Nucleus accumbens (tissue), 56 donors: ENCODE measurements around the gene TUBGCP6.

Experiments
- DNase-seq, 56 donors: peaks; one replicate each; lab custom pipeline; 2025; lab: John Stamatoyannopoulos, UW

The TUBGCP6 gene

DNA sequence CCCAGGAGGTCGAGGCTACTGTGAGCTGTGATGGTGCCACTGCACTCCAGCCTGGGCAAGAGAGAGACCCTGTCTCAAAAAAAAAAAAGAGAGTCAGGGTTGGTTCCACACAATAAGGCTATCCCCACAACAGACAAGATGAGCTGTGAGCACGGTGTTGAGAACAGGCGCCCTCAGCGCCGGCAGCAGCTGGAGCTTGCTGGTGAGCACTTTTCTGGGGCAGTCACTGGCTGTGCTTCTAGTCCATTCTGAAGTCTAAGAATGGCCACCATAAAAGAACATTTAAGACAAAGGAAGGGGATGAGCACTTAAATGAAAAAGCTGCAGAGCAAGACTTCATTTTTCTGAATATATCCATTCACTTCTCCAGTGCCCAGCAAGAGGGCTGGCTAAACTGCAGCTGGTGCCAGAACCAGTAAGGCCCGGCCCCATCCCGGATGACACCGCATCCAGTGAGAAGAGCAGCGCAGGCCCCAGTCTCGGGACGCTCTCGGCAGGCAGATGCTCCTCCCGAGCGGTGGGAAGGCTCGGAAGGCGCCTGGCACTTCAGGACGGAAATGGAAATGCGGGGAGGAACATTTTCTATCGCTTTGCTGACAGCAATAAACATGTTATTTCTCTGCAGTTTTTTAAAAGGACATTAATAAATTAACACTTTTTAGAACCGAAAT is 12.2 kb downstream of the TUBGCP6 start:
- DNase-seq: no peak

DNA sequence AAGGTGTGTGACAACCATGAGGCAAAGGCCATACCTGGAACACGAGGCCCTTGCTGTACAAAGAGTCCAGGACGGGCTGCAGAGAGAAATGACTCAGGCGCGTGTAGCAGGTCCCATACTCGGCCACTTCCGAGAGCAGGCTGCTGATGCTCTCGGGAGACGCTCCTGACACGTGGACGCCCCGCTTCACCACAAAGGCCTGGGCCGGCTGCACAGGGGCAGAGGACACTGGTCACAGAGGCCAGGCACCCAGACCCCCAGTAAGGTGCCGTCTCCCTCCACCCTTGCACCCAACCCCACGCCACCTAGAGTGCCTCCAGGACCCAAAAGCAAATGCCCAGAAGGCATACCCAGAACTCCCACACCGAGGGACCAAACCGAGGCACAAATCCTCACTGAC is 15.5 kb downstream of the TUBGCP6 start:
- DNase-seq: no peak

DNA sequence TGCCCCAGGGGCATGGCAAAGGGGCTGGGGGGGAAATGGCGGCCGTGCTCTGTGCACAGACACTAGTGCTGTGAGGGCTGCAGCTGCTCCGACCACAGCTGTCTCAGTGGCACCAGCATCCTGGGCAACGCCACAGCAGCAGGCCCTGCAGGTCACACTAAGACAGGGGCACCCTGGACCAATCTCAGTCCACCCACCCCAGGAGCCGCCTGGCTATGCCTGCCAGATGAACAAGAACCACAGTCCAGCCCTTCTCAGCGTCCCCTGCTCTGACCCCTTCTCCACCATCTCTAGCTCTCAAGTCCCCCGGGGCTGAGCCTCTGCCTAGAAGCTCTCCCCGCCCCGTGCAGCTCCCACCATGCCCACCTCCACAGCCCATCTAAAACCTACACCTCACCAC is 16.5 kb downstream of the TUBGCP6 start:
- no peak for DNase-seq

DNA sequence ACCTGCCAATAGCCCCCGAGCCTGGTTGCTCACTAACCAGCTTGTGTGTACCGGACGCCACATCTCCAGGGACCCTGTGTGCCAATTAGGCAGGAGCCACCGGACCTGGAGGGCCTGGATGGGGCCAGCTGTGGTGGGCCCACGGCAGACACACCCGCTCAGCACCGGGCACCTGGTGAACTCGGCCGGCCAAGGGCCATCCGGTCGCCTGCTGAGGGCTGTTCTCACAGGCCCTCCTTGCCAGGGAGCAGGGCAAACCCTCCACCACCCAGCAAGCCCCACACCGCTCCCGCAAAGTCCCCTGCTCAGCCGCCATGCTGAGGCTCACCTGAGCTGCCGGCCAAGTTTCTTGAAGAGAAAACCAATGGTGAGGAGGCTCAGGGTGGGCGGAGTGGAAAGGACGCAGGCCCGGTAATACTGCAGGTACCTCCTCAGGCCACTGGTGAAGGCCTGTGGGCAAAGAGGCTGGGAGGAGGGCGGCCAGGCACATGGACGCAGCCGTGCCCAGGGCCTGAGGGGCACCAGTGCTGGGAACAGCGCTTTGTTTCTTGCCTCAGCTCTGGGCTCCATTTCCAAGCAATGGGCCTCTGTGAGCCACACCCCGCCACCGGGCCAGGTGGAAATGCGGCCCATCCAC is 17.1 kb downstream of the TUBGCP6 start:
- DNase-seq: no peak

DNA sequence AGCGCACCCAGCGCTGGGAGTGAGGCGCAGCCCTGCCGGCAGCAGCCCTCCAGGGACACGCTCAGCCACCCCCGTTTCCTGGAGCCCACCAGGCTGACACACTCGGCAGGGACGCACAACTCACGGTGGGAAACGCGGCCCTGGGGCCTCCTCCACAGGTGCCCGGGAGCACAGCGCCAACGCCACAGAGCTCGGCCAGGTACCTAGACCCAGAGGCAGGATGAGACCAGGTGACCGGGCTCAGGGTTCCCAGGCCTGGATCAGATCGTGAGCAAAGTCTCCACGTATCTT is 18.0 kb downstream of the TUBGCP6 start:
- no peak for DNase-seq

DNA sequence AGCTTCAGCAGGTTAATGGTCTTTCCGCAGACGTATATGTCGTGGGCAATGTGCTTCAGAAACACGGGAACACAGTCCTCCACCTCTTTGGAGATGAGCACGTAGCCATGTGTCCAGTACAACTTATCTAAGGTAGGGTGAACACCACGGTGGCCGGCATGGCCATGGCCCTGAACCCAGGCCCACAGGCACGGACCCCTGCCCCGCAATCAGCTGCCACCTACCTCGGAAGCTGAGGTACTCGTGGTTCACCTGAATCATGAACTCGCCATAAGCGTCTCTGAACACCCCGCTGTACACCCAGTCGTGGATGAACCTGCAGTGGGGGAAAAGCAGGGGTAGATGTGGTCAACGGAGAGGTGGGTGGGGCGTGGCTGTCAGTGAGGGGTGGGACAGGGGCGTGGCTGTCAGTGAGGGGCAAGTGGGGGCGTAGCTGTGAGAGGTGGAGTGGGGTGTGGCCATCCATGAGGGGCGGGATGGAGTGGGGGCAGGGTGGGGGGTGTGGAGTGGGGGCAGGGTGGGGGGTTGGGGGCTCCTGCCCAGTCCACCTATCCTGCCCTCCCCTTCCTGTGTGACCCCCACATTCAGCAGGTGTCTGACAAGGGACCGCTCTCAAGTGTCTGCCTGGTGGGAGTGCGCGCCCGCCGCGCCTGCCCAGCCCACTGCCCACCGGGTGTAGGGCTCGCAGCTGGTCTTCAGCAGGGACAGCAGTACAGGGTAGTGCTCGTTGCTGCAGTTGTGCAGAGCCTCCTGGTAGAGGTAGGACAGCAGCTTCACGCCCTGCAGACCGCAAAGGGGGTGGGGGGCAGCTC is 18.6 kb downstream of the TUBGCP6 start:
- DNase-seq: no peak

DNA sequence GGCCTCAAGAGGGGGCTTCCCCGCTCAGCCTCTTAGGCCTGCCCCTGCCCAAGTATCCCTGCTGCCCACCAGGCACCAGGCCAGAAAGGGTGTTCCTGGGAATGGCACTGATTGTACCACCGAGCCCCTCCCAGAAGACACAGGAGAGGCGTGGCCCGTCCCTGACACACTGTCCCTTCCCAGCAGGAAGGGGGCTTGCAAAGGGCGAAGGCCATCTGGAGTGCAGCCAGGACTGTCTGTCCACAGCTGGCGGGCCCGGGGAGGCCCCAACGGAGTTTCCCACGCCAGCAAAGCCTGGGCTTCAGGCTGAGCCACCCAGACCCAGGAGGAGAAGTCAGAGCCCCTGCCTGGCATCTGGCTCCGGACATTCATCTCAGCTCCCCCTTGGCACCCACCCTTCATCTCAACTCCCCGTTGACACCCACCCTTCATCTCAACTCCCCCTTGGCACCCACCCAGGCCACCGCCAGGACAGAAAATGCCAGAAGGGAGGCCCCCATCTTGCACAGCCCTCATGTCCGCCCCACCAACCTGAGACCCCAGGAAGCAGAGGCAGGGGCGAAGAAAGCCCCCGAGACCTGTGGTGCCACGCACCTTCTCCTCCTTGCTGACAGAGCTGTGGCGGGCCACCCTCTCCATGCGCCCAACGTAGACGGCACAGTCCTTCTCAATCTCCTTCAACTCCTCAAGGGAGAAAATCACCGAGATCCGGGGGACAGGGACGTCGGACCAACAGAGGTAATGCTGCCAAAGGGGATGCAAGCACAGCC is 19.4 kb downstream of the TUBGCP6 start:
- no peak for DNase-seq

DNA sequence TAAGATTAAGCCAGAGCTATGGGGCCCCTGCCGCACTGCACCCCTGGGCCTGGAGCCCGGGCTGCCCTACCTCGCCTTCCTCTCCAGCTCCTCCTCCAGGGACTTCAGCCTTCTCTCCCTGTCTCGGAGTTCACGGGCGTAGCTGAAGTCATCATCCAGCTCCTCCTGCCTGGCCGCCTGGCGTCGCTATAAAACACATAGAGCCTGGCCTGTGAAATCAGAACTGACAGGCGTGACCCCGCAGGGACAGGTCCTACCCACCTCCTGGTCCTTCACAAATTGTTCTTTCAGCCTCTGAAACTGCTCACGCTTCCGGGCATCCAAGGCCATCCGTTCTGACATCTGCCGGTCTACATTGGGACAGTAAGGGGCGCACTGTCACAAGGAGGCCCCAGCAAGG is 20.8 kb downstream of the TUBGCP6 start:
- no peak for DNase-seq

DNA sequence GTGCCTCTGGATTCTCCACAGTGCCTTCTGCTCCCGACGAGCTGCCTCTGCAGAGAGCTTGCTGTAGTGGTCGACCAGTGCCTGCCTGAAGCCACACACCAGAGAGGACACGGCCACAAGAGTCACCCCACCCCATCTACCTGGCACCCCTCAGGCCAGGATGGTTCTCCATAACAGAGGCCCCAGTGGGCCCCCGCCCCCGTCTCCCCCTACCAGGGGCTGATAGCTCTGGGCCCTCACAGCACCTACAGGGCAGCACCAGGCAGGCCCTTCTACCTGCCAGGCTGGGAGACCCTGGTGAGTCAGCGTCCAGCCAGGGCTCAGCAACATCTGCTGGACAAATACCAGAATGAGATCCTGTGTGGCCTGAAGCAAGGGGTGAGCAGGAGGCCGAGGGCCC is 22.3 kb downstream of the TUBGCP6 start:
- DNase-seq: no peak

DNA sequence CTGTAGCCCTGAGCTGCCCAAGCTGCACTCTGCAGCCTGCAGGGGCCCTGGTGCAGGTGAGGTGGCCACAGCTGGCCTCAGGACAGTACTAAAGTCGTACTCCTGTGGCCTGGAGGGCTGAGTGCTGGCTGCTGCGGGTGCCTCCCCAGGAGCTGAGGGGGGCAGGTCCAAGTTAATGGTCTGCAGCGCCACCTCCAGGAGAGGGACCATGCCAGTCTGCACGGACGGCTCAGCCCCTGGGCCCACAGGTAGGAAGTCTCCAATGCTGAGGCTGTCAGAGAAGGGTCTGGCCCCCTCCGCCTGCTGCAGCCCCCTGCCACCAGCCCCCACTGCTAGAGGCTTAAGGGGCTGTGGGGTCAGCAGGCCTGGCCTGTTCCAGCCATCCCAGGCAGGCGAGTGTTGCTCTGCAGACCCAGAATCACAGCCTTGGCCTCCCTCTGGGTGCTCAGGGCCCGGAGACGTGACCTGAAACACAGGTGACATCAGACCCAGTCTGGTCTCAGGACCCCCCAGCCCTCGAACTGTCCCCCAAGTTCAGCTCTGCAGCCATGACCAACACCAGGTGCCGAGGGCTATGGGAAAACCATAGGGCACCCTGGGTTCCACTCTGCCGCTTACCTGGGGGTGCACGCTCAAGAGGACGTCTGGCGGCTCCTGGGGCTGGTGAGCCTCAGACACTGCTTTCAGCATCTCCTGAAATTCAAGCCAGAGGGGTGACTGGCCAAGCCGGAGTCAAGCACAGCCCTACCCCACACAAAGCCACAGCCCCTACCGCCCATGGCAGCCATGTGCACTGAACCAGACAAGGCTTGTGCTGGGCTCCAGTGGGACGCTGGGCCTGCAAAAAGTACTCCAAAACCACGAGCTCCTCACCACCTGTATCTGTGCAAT is 23.2 kb downstream of the TUBGCP6 start:
- DNase-seq: no peak

DNA sequence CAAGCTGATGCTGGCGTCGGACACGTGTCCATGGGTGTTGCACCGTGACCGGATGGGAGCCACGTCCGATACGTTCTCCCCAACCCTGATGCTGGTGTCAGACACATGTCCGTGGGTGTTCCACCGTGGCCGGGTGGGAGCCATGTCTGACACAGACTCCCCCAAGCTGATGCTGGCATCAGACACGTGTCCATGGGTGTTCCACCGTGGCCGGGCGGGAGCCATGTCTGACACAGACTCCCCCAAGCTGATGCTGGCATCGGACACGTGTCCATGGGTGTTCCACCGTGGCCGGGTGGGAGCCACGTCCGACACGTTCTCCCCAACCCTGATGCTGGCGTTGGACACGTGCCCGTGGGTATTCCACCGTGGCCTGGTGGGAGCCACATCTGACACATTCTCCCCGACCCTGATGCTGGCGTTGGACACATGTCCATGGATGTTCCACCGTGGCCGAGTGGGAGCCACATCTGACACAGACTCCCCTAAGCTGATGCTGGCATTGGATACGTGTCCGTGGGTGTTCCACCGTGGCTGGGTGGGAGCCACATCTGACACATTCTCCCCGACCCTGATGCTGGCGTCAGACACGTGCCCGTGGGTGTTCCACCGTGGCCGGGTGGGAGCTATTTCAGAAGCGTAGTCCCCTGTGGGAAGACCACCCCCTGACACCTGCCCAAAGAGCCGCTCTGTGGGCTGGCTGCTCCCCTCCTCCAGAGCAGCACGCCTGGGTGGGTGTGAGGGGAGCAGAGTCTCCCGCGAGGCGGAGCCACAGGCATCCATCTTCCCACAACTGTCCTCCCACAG is 24.0 kb downstream of the TUBGCP6 start:
- DNase-seq: no peak

DNA sequence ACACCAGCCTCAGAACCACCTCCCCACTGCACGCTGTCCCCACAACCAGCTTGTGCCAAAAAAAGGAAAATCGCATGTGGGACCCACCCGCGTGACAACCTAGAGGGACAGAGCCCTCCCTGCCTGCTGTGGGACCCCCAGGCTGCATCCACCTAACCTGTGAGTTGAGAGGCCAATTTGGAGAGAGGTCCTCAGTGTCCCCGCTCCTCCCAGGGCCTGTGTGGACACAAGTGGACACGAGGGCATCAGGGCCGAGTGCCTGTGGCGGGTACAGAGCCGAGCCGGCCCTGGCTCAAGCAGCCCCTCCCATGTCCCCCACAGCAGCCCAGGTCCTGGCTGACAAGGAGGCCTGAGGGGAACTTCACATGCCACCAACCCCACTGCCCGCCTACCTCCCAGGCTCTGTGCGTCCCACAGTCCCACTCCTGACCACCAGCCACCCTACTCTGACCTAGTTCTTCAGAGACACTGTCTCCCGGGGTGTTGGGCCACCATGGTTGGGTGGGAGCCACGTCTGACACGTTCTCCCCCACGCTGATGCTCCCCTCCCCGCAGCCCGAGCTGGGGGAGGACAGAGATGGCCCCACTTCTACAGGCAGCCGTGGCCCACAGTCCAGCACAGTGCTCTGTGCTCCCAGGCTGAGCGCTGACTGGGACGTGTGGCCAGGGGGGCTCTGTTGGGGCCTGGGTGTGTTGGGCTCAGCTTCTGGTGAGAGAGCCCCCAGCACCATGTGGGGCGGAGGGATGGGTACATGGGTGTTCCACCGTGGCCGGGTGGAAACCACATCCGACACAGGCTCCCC is 24.8 kb downstream of the TUBGCP6 start:
- DNase-seq: no peak

DNA sequence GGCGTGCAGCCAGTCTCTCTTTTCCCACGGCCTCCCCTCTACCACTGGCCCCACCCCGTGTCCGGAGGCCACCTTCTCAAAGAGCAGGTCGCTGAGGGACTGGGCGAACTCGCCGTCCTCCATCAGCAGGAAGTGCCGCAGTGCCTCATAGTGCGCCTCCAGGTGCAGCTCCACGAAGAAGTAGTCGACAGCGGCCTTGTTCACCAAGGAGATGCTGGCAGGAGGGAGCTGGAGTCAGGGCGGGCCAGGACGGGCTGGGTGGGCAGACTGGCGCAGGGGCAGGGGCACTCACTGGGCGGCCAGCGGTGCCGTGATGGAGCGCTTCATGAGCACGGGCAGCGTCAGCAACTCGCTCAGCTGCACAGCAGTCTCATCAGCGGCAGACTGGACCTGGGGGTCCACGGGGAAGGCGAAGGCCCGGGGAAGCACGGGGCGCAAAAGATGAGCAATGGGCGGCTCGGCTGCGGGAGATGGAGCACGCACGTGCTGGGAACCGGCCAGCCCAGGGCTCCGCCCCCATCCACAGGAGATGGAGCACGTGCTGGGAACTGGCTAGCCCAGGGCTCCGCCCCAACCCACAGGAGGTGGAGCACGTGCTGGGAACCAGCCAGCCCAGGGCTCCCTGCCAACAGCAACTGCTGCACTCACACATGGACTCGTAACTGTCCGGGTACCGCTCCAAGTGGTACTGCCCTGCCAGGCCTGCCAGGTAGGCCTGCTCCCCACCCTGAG is 25.7 kb downstream of the TUBGCP6 start:
- DNase-seq: peak in 3 of 56 donors; percentile 20 to 36 (median 34)

DNA sequence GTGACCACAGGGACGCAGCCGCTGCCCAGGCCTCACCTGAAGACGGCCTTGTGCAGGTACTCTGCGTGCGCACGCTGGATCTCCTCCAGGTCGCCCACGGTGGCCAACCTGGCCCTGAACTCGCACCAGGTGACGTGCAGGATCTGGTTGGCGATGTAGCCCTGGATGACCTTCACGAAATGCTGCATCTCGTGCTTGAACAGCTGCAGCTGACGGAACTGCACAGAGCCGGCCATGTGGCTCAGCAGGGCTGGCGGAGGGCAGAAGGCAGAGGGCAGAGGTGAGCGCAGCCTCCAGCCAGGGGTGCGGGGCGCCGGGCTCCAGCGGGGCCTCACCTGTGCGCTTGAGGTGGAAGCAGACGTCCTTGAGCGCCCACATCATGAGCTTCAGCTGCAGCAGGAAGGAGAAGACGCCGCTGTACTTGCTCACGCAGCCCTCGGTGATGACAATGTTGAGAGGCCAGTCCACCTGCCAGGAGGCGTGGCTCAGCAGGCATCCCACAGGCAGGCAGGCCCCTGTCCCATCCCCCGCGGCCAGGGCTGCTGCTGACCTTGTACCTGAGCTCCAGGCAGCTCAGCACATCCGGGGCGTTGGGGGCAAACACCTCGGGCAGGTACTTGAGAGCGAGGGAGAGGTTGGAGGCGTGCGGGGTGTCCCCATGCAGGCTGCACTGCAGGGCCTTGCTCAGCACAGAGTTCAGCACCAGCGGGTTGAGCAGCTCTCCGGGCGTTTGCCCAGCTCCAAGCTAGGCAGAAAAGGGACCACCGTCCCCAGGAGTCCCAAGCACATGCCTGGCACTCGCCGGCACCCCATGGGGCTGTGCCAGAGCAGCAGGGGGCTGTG is 26.4 kb downstream of the TUBGCP6 start:
- DNase-seq: no peak

DNA sequence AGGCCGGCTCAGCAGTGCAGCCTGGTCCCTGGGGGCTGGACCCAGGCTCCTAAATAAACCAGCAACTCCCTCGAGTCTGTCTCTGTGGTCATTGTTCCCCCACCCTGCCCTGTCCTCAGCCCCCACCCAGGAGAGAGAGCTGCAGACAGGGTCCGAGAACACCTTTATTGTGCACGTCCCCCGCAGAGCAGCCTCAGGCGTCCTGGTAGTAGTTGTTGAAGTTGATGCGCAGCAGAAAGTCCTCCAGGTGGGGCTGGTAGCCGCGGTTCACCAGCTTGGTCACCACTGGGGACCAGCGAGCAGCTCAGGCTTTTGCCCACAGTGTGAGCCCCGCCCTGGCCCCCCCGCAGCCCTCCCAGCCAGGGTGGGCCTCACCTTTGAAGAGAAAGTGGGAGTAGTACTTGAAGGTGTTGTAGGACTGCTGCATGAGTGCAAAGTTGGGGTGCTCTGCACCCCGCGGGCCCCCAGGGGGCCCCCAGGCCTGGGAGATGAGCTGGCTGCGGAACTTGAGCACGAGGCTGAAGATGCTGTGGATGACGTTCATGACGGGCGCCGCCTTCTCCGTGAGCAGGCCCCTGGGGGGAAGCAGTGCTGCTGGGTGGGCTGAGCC is 27.2 kb downstream of the TUBGCP6 start:
- no peak for DNase-seq
